WI38 (cell line): ENCODE measurements around the gene TUBA8.
"Not testable (repeated sequence)": the region's sequence is repeated elsewhere in the genome, so short reads cannot be mapped to it uniquely, and the experiment has no call there.

Source experiments
- H3K4me3 ChIP-seq: 2 replicates; pipeline ENCODE4 v1.5.1; 2011; ENCODE audit warnings: low read depth, mild to moderate bottlenecking, control low read depth, low read length
- TF ChIP-seq, protein P1 (sequence below): IDR thresholded peaks from 2 replicates; pipeline ENCODE4 v1.5.1; 2012; ENCODE audit warnings: low read depth, mild to moderate bottlenecking, control low read depth, low read length

The TUBA8 gene

DNA sequence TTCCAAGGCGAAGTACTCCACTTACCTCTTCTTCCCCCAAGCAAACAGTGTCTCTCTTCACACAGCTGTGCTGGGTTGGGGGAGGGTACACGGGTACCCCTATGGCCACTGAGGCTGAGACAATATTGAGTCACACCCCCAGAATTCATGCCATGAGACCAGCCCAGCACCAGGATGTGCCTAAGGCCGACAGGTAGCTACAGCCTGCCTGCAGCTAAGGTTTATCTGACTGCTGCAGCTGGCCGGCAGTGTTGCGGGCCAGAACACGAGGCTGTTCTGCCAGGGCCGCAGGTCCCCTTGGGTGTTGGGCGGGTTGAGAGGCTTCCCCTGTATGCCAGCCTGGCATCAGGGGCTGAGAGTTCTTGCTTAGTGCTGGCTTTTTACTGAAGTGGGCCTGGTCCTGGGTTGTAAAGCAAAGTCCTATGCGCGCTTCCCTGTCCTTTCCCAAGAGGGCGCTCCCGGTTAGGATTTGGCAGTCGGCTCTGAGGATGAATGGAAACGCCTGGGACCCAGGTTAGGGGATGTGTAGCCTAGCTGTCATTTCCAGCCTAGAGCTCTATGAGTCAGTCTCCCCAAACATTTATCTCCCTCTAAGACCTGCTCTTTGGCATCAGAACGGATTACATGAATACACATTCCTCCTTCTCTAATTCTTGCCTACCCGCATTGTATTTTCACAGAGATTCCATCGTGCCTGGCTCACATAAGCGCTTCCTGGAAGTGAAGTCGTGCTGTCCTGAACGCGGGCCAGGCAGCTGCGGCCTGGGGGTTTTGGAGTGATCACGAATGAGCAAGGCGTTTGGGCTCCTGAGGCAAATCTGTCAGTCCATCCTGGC lies 46.5 kb downstream of the TUBA8 start:
- TF ChIP-seq, protein P1, sequence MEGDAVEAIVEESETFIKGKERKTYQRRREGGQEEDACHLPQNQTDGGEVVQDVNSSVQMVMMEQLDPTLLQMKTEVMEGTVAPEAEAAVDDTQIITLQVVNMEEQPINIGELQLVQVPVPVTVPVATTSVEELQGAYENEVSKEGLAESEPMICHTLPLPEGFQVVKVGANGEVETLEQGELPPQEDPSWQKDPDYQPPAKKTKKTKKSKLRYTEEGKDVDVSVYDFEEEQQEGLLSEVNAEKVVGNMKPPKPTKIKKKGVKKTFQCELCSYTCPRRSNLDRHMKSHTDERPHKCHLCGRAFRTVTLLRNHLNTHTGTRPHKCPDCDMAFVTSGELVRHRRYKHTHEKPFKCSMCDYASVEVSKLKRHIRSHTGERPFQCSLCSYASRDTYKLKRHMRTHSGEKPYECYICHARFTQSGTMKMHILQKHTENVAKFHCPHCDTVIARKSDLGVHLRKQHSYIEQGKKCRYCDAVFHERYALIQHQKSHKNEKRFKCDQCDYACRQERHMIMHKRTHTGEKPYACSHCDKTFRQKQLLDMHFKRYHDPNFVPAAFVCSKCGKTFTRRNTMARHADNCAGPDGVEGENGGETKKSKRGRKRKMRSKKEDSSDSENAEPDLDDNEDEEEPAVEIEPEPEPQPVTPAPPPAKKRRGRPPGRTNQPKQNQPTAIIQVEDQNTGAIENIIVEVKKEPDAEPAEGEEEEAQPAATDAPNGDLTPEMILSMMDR: peak; percentile 87
- H3K4me3 ChIP-seq: no peak overlapping the region

DNA sequence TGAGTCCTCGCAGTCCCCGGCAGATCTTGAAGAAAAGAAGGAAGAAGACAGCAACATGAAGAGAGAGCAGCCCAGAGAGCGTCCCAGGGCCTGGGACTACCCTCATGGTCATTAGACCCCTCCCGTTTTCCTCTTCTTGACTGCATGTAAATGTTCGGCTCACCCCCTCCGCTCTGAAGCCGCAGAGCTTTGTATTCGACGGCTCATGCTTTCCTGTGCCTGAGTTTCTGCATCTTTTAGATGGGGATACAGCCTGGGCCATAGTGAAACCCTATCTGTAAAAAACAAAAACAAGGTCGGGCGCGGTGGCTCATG lies 47.1 kb downstream of the TUBA8 start:
- TF ChIP-seq, protein P1: no peak
- no peak overlapping the region for H3K4me3 ChIP-seq

DNA sequence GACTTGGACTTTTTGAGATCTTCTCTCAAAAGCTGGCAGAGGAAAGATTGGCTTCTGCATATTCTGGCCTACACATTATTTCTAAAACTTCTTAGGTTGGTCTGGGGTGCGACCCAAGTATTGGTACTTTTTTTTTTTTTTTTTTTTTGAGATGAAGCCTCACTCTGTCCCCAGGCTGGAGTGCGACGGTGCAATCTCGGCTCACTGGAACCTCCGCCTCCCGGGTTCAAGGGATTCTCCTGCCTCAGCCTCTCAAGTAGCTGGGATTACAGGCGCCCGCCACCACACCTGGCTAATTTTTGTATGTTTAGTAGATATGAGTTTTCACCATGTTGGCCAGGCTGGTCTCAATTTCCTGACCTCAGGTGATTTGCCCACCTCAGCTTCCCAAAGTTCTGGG lies 50.0 kb downstream of the TUBA8 start:
- H3K4me3 ChIP-seq: not testable (repeated sequence)

DNA sequence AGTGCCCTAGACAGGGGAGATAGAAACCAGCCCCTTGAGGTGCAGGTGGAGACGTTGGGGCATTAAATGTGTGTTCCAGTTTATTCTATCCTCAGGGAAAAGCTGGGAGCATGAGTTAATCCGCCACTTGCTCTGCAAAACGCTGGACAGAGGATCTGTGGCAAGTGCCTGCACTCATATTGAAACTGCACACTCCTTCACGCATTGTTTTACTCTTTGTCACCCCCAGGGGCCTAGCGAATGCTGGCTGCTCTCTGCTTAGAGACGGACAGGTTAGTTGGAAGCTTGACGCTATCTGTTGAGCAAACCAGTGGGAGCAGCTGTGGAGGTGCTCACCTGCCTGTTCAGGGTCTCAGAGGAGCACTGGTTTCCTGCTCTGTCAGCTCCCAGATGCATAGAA lies 53.2 kb downstream of the TUBA8 start:
- not testable (repeated sequence) for H3K4me3 ChIP-seq

DNA sequence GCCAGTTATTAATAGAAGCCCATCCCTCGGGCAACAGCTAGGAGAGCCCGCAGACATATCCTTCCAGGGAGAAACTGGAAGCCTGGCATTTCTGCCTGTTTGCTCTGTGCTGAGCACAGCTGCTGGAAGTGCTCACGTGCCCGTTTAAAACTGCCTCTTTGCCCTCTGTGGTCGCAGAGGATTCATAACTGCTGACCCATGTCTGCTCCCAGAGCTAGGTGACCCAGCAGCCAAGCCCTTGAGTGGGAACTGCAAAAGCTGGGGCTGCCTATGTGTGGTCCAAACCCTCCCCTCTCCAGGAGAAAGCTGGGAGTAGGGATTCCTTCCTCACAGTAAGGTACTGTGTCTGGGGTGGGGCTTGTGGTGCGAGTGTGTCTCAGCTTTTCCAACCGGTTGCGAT lies 54.0 kb downstream of the TUBA8 start:
- not testable (repeated sequence) for H3K4me3 ChIP-seq

DNA sequence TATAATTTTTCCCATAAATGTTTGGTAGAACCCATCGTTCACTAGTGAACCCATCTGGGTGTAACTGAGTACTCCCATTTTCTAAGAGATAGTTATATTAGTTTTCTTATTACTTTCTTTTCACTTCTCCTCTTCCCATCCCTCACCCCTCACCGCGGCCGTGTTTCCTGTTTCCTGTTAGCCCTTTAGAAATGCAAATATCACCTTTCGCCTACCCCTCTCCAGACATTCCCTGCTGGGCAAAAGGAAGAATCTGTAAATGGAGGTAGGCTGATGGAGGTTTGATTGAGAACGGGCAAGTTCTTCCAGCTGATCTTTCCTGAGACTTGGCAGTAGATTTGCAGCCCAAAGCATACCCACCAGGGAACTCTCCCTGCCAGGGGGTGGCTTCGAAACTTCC lies 54.7 kb downstream of the TUBA8 start:
- H3K4me3 ChIP-seq: not testable (repeated sequence)

DNA sequence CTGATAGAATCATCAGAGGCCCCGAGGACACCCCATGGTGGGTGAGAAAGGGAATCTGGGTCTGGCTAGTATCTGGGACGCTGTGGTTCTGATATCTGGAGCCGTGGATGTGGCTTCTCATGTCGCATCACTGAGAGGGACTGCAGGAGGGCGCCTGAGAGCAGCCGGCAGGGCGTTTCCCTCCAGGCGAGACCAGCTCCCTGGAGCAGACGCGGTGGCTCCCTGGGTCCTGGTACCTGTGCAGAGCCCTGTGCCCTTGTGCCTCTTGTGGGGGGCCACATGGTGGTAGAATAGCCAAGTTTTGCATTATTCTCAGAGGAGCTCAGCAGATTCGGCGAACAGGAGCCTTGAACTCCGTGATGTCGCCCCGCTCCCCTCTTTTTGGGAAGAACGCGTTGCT lies 59.7 kb downstream of the TUBA8 start:
- not testable (repeated sequence) for H3K4me3 ChIP-seq

DNA sequence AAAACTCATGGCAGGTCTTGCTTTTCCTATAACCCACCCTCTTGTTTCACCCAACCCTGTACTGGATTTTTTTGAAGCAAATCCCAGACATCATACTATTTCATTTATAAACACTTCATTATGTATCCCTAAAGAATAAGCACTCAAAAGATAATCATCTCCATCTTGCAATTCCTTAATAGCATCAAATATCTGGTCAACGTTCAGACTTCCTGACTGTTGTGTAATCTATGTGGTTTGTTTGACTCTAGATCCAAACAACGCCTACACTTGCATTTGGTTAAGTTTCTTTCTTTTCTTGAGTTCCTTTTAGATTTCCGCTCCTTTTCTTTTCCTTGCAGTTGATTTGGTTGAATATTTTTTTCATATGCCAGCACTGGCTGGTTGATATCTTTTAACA lies 61.6 kb downstream of the TUBA8 start:
- H3K4me3 ChIP-seq: not testable (repeated sequence)

DNA sequence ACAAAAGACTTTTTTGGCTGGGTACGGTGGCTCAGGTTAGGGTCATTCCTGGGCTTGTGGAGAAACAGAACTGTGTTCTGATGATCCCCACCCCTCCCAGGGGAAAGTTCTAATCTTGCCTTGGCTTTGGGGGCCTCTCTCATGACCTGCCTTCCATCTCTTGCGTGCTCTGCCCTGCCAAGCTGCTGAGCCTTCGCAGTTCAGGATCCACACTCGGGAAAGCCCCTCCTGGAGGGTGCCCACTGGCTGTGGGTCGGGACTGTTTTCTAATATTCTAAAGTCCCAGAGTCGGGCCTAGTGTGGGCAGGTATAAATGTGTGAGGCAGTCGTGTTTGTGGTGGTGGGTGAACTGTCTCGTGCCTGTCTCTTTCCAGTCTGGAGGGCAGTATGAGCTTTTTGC lies 62.2 kb downstream of the TUBA8 start:
- H3K4me3 ChIP-seq: not testable (repeated sequence)

DNA sequence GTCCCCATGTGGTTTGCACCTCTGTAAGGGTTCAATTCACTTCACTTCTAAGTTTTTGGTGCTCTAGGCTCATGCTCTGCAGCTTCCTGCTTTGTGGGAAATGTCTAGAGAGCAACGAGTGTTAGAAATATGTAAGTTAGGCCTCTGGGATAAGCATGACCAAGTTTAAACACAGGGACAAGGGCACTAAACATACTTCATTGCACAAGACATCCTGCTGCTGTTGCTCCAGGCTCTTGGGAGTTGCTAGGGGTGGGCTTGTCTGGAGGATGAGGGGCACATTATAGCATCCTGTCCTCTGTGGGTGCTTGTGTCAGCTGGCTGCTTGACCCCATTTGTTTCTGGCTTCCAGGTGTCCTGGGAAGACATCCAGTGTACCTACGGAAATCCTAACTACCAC lies 62.8 kb downstream of the TUBA8 start:
- not testable (repeated sequence) for H3K4me3 ChIP-seq
